Omental fat pad (tissue), 4 donors: ENCODE data around the gene SBK3. TPM values are rescaled to one million over a fixed set of nuclear protein-coding genes. Genes with fewer than 3 reads are reported as not detected.

Experiments
- ATAC-seq: fragments of 150-250 bp; one replicate; pipeline ENCODE4 v1.9.1; 2016; ENCODE audit warnings: mild to moderate bottlenecking, moderate library complexity; ENCODE audit not compliant: low FRiP score
- DNase-seq: peaks from one replicate; pipeline ENCODE4 v3.0.0-alpha.2; 2019; ENCODE audit warnings: low spot score
- total RNA-seq, 4 donors: library from RNA; depleted of rRNA; stranded (reverse); fragments of >200 nt; gene quantifications; one replicate each; pipeline ENCODE4 v1.1.0, GENCODE V29; 2016
- TF ChIP-seq, protein P1 (sequence below), 3 donors: fragments of 450-650 bp; IDR thresholded peaks; one replicate each; pipeline ENCODE4 v1.5.1; 2016 to 2017; ENCODE audit warnings: antibody characterized with exemption in 3 of 3, mild to moderate bottlenecking in 3 of 3, moderate library complexity in 2 of 3

SBK3 gene
- total RNA-seq, 4 donors from 2014 or later, result 0.36 to 1.5 (median 0.79) TPM; not detected in 1

GRCh38 chr19:55539090-55539984, 6.0 kb downstream of the SBK3 start:
- ATAC-seq (no peak), DNase-seq (no peak)
- TF ChIP-seq, protein P1, sequence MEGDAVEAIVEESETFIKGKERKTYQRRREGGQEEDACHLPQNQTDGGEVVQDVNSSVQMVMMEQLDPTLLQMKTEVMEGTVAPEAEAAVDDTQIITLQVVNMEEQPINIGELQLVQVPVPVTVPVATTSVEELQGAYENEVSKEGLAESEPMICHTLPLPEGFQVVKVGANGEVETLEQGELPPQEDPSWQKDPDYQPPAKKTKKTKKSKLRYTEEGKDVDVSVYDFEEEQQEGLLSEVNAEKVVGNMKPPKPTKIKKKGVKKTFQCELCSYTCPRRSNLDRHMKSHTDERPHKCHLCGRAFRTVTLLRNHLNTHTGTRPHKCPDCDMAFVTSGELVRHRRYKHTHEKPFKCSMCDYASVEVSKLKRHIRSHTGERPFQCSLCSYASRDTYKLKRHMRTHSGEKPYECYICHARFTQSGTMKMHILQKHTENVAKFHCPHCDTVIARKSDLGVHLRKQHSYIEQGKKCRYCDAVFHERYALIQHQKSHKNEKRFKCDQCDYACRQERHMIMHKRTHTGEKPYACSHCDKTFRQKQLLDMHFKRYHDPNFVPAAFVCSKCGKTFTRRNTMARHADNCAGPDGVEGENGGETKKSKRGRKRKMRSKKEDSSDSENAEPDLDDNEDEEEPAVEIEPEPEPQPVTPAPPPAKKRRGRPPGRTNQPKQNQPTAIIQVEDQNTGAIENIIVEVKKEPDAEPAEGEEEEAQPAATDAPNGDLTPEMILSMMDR (IDR thresholded peaks at IDR 0.05), result no peak

DNA sequence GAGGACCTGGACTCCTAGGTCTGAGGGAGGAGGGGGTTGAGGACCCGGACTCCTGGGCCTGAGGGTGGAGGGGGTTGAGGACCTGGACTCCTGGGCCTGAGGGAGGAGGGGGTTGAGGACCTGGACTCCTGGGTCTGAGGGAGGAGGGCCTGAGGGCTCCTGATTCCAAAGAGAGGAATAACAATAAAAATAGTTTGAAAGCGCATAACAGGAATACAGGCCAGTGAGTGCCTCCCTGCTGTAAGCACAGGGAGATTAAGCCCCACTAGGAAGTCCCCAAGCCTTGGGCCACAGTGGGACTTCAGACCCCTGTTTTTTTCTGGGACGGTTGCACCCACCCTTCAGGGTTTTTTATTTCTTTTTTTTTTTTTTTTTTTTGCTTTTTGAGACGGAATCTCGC, 7.2 kb downstream of the SBK3 start:
- no peak for DNase-seq
- ATAC-seq, result no peak
- TF ChIP-seq, protein P1 (IDR thresholded peaks at IDR 0.05), result no peak

GRCh38 chr19:55537741-55538111, 7.6 kb downstream of the SBK3 start:
- DNase-seq (no peak), ATAC-seq (no peak)
- TF ChIP-seq, protein P1 (IDR thresholded peaks at IDR 0.05), result no peak

GRCh38 chr19:55536951-55537740, 8.2 kb downstream of the SBK3 start, which contains the start of gene SBK2:
Gene SBK2 (minus strand): TSS chr19:55537133. CDS start chr19:55536294, 839 bp downstream.
- ATAC-seq (no peak), DNase-seq (no peak)
- TF ChIP-seq, protein P1 (IDR thresholded peaks at IDR 0.05), result no peak

GRCh38 chr19:55536366-55536765, 9.0 kb downstream of the SBK3 start:
- DNase-seq (no peak), ATAC-seq (no peak)
- TF ChIP-seq, protein P1 (IDR thresholded peaks at IDR 0.05), result no peak

- TF ChIP-seq, protein P1 (IDR thresholded peaks at IDR 0.05), result no peak
- DNase-seq, result no peak
- no peak for ATAC-seq
Observed at GRCh38 chr19:55535965-55536350, 9.4 kb downstream of the SBK3 start.
